RWPE2 (cell line): ENCODE data around the gene THOC3.
"Not testable (repeated sequence)": the region's sequence is repeated elsewhere in the genome, so short reads cannot be mapped to it uniquely, and the experiment has no call there.

ENCODE experiments used
- ATAC-seq: fragments of 200-7000 bp; cut with Tn5 transposase; 3 replicates; pipeline ENCODE4 v1.9.1; 2021; ENCODE audit warnings: low read depth
- DNase-seq: peaks from one replicate; pipeline ENCODE4 v3.0.0-alpha.2; 2020; ENCODE audit warnings: low spot score
- H3K27ac ChIP-seq: fragments of 450-650 bp; 2 replicates; pipeline ENCODE4 v1.5.1; 2017; ENCODE audit warnings: mild to moderate bottlenecking; ENCODE audit not compliant: poor library complexity, severe bottlenecking
- H3K27me3 ChIP-seq: fragments of 250-450 bp; sonication (Bioruptor Pico); 2 replicates; pipeline ENCODE4 v1.5.1; 2021; ENCODE audit warnings: mild to moderate bottlenecking, moderate library complexity; ENCODE audit not compliant: insufficient read depth, poor library complexity, severe bottlenecking
- H3K36me3 ChIP-seq: fragments of 250-450 bp; sonication (Bioruptor Pico); 2 replicates; pipeline ENCODE4 v1.5.1; 2020; ENCODE audit warnings: low read depth, mild to moderate bottlenecking, moderate library complexity
- H3K4me1 ChIP-seq: fragments of 250-450 bp; sonication (Bioruptor Pico); 2 replicates; pipeline ENCODE4 v1.5.1; 2021; ENCODE audit warnings: mild to moderate bottlenecking, moderate library complexity; ENCODE audit not compliant: insufficient read depth, poor library complexity, severe bottlenecking
- H3K4me3 ChIP-seq: fragments of 250-450 bp; sonication (Bioruptor Pico); 2 replicates; pipeline ENCODE4 v1.5.1; 2021; ENCODE audit warnings: mild to moderate bottlenecking, moderate library complexity; ENCODE audit not compliant: severe bottlenecking
- H3K9me3 ChIP-seq: fragments of 250-450 bp; sonication (Bioruptor Pico); 2 replicates; pipeline ENCODE4 v1.5.1; 2021; ENCODE audit warnings: mild to moderate bottlenecking, moderate library complexity; ENCODE audit not compliant: severe bottlenecking

The THOC3 gene

DNA sequence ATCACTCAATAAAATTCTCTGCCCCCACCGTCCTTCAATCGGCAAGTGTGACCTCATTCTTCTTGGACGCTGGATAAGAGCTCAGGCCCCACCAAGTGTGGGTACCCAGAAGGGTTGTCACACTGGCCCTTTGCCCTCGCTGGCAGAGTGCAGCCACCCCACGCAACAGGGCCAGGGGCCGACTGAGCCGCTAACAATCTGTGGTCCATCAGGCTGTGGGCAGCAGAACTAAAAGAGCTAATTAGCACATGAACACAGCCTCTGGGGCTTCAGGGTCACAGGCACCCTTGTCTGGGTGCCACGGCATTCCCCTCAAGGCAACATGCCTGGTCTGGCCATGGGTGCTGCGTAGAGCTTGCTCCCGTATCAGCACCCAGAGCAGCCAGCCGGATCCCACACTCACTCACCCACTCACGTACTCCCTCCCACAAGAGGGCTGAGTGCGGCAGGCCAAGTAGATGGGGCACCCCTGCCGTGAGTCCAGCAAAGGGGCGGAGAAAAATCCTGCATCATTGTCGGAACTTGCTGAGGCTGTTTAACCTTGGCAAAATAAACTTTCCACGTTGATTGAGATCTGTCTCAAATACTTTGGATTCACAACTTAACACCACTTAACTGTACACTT lies 11.4 kb upstream of the THOC3 start:
- H3K4me3 ChIP-seq, H3K27me3 ChIP-seq, DNase-seq, H3K4me1 ChIP-seq, H3K36me3 ChIP-seq, H3K27ac ChIP-seq, H3K9me3 ChIP-seq: not testable (repeated sequence)
- ATAC-seq = peak; percentile 64

DNA sequence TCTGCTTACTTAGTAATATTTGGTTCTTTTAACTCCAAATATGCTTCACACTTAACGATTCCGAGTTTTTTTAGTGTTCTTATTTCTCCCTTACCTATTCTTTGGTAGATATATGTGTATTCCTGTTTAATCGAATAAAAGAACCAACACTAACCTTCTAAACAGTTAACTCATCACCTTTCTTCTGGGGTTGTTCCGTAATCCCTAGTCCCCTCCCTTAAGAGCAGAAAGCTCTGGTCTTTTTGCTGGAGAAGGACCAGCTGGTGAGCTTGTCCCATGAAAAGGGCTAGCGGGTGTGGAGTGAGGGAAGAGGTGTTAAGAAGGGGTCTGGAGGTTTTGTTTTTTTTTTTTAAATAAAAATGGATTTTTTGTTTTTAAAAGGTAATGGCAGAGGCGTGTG lies 266 bp upstream of the THOC3 start:
- not testable (repeated sequence) for H3K4me3 ChIP-seq, H3K36me3 ChIP-seq, H3K4me1 ChIP-seq, DNase-seq, H3K9me3 ChIP-seq, H3K27me3 ChIP-seq, H3K27ac ChIP-seq
- ATAC-seq = peak; percentile 29

DNA sequence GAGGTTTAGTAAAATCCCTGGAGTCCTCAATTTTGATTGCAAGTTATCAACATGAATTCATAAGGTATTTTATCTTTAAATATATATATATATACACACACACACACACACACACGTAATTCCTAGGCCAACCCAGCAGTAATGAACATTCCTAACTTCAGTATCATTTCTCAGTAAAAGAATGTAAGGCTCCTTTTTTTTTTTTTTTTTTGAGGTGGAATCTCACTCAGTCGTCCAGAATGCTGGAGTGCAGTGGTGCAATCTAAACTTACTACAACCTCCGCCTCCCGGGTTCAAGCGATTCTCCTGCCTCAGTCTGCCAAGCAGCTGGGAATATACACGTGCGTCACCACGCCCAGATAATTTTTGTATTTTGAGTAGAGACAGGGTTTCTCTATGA lies 5.8 kb downstream of the THOC3 start:
- H3K4me1 ChIP-seq = not testable (repeated sequence)

DNA sequence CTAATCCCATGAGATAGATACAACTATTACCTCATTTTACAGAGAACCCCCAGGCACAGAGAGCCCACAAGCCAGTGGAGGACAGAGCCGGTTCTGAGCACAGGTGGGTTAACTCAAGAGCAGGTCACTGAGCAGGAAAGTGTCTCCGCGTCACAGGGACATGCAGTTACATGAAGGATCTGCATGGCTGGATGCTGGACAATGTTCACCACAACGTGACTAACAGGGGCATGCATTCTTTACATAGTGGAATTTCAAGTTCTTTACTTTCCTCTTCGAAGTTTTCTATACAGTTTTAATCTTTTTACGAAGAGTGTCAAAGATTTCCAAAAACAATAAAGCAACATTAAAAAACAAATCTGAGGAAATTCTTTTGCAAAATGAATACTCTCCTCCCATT lies 7.9 kb downstream of the THOC3 start:
- not testable (repeated sequence) for H3K27ac ChIP-seq, H3K27me3 ChIP-seq, H3K4me1 ChIP-seq, H3K4me3 ChIP-seq, DNase-seq, H3K9me3 ChIP-seq, H3K36me3 ChIP-seq
- ATAC-seq = peak; percentile 92

More for the DNA sequence above, 5.8 kb downstream of the THOC3 start:
- H3K27ac ChIP-seq, H3K27me3 ChIP-seq, H3K9me3 ChIP-seq, ATAC-seq, H3K4me3 ChIP-seq, H3K36me3 ChIP-seq, DNase-seq: not testable (repeated sequence)

DNA sequence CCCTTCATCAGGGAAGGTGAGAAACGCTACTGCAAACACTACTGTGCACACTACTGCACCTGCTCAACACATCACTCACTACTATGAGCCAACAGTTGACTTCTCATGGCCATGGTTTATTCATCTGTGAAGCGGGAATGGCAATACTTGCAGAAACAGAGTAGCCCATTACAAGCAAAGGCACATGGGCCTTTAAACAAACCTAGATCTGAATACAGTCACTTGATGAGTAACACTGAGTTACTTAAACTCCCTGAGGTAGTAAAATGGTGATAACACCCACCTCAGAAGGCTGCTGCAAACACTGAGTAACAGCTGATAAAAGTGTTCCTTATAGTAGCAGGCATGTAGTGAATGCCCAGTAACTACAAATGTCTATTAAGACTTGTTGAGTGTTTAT lies 9.6 kb downstream of the THOC3 start:
- H3K36me3 ChIP-seq, H3K4me1 ChIP-seq, H3K27ac ChIP-seq, H3K27me3 ChIP-seq, H3K9me3 ChIP-seq, H3K4me3 ChIP-seq, DNase-seq: not testable (repeated sequence)
- ATAC-seq = peak; percentile 50

DNA sequence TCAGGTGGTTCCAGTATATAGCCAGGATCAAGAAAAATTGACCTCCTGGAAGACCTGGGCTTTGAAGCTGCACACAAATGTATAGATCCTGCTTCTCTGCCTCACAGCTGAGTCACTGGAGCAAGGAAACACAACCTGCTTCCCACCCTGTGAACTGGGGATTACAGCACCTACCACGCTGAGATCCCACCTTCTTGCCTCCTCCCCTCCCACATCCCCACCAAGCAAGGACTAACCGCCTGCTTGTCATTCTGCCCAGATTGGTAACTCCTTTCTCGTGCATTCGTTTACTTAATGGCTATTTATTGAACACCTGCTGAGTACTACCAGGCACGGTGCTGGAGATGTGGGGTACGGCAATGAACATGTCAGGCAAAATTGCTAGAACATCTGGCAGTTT lies 14.0 kb downstream of the THOC3 start:
- not testable (repeated sequence) for H3K4me3 ChIP-seq, DNase-seq, H3K4me1 ChIP-seq, H3K36me3 ChIP-seq, H3K27me3 ChIP-seq, H3K27ac ChIP-seq, H3K9me3 ChIP-seq, ATAC-seq

DNA sequence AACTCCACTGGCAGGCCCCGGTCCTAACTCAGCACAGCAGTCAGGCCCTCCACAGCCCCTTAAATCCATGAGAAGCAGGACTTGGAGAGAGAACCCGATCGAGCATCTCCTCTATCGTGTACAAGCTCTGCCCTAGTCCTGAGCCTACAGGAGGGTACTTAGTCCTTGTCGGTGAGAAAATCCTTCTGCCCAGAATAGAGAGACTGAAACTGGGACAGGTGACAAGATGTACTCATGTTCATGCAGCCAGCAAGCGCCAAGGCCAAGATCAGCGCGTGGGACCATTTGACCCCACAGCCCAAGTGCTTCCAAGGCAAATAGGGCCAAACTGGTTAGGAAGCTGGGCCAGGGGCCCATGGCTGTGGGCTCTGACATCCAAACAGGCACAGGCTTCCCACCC lies 15.3 kb downstream of the THOC3 start:
- not testable (repeated sequence) for H3K9me3 ChIP-seq, ATAC-seq, H3K4me1 ChIP-seq

DNA sequence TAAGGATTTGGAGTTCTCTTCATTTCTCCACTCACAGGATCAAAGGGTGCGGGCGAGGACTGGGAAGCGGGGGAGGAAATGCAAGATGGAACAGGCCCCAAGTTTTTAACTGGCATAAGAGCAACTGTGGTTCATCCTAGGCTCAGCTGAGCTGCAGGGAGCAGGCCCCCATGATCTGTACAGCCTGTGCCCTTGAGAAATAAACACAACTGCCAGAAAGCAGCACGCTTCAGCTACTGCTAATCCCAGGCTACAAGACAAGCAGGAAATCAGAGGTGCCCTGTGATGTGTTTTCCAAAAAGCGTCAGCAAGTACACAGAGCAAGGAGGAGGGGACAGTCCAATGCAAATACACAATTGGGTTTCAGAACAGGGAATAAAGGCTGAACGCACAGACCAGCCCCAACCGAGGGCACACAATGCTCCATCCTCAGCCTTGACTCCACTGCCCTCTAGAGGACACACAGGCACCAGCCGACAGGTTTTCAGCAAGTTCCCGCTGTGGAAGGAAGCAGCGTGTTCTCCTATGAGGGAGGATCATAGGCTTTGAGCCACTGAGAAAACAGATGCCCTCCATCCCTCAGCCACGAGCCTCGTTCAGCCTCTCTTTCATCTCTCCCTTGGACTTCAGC lies 16.7 kb downstream of the THOC3 start:
- H3K27me3 ChIP-seq, H3K27ac ChIP-seq, H3K9me3 ChIP-seq, H3K36me3 ChIP-seq, H3K4me1 ChIP-seq, H3K4me3 ChIP-seq, DNase-seq: not testable (repeated sequence)
- ATAC-seq = peak; percentile 77

More for the DNA sequence above, 15.3 kb downstream of the THOC3 start:
- DNase-seq, H3K36me3 ChIP-seq, H3K4me3 ChIP-seq, H3K27ac ChIP-seq, H3K27me3 ChIP-seq: not testable (repeated sequence)

DNA sequence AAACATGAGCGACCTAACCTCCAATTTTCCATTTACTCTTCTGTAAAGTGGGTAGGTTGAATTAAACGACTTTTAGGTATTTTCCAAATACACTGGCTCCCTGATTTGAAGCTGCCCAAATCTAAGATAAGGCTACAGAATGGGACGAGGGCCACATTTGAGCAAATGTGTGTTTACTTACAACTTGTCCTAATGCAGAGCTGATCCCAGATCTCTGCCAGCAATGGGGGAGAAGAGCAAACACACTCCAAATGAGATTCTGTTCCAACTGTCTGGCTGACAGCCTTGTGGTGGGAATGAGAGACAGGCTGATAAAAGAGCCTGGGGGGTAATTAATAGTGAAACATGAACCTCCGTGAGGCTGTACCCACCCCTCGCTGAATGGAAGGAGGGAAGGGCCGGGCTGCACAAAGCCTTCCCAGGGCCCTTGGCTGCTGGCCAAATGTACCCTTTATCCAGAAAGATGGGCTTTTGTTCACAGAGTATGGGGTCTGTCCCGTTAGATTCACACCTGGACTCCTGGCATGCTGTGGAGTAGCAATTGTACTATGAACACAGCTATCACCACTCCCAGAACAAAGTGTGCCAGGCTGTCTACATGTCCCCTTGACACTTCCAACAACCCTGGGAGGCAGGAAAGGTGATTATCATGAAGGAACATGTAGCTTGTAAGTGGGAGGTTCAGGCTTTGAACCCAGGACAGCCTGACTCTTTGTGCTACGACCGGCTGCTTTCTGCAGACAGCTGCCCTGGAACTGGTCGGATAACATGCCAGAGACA lies 19.6 kb downstream of the THOC3 start:
- not testable (repeated sequence) for H3K27ac ChIP-seq, H3K4me3 ChIP-seq

DNA sequence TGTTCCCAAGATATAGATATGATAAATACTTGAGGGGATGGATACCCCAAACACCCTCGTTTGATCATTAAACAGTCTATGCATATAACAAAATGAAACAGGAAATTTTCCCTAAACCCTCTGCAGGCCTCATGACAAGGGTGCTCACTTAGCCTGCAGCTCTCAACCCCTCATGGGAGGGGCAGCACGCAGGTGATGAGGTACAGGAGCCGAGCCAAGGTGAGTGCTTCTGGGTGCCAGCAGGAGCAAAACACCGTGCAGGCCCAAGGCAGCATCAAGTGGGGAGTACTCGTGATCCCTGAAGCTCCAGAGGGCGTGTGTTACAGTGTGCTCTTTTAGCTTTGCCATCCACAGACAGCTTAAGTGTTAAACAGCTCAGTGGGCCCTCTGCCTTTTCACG lies 24.9 kb downstream of the THOC3 start:
- not testable (repeated sequence) for H3K27me3 ChIP-seq, H3K4me3 ChIP-seq, H3K9me3 ChIP-seq, H3K27ac ChIP-seq, DNase-seq, H3K36me3 ChIP-seq, ATAC-seq, H3K4me1 ChIP-seq

More for the DNA sequence above, 19.6 kb downstream of the THOC3 start:
- H3K36me3 ChIP-seq, DNase-seq, H3K9me3 ChIP-seq, ATAC-seq, H3K4me1 ChIP-seq, H3K27me3 ChIP-seq: not testable (repeated sequence)

DNA sequence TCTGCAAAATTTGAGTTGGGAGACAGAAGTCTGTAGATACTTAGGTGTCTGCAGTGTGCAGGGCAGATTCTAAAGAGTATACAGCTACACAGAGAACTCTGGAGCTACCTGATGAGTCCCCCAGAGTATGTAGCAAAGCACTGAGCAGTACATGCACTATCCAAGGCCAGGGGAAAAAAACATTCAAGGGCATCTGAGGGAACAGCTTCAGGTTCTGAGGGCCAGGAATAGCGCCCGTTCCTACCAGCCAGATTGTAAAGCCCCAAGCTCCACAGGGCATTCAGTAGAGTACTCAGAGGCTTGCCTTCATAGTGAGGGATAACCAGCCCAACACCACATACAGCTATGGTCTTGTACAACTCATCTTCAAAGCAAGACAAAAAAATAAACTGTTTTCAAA lies 27.5 kb downstream of the THOC3 start:
- not testable (repeated sequence) for H3K27ac ChIP-seq, H3K36me3 ChIP-seq, H3K4me1 ChIP-seq, DNase-seq, H3K9me3 ChIP-seq, H3K4me3 ChIP-seq, ATAC-seq, H3K27me3 ChIP-seq
